GM19043 (cell line): Measurements from ENCODE around the gene ODAD3.
"Not testable (repeated sequence)": the region's sequence is repeated elsewhere in the genome, so short reads cannot be mapped to it uniquely, and the experiment has no call there.

Experiments
- ATAC-seq: cut with Tn5 transposase; IDR thresholded peaks from one replicate; pipeline ENCODE4 v1.9.1; 2021; ENCODE audit warnings: low read depth; ENCODE audit not compliant: unreplicated experiment

Gene ODAD3

DNA sequence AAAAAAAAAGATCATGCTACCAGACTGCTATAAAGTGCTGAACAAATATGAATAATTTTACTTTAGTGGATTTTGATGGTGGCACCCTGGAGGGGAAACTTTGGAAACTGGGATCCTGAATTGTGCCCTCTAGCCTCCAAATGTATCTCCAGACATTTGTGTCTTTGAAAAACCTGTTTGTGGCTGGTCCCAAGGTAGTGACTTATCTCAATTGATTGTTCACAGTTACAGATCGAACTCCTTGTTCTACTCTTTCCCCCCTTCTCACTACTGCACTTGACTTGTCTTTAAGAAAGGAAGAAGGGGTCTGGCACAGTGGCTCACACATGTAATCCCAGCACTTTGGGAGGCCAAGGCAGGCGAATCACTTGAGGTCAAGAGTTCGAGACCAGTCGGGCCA, 26.3 kb downstream of the ODAD3 start:
- no peak for ATAC-seq

DNA sequence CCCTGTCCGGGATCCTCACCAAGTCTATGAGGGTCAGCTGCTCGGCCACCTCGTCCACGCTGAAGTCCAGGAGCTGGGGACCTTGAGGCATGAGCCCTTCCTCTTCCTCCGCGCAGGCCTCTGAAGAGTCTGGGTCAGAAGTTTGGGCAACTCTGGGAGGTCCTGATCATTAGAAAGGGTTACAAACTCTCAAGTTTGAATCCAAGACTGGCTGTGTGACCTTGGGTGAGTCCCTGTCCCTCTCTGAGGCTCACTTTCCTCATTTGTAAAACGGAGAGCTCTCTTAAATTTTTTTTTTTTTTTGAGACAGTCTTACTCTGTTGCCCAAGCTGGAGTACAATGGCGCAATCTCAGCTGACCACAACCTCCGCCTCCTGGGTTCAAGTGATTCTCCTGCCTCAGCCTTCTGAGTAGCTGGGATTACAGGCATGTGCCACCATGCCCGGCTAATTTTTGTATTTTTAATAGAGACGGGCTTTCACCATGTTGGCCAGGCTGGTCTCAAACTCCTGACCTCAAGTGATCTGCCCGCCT, 28.2 kb downstream of the ODAD3 start:
- not testable (repeated sequence) for ATAC-seq

DNA sequence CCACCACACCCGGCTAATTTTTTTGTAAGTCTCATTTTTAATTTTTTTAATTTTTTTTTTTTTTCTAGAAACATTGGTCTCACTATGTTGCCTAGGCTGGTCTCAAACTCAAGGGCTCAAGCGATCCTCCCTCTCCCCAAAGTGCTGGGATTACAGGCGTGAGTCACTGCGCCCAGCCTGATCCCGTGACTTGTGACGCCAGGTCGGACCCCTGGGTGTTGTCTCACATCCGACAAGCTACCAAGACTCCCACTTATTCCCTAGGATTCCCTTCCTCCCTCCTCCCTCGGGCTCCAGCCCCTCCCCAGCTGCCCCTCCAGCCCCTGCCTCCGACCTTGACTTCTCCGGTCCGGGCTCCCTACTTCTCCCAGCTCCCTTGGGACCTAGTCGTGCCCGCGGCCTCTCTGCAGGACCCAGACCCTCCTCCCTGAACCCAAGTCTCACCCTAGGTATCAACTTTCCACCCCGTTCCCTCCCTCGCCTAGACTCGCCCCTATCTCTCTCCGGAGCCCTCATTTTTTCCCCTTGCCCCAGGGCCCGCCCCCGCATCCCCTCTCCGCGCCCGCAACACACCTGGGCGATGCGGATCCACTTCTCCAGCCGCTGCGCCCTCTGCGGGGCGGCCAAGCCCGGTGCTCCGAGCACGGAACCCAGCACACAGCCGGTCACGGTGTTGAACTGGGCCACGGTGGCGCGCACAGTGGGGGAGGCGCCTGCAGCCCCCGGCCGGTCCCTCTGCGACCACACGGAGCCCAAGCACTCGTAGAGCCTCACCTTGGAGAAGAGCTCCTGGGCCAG, 28.9 kb downstream of the ODAD3 start:
- no peak for ATAC-seq

DNA sequence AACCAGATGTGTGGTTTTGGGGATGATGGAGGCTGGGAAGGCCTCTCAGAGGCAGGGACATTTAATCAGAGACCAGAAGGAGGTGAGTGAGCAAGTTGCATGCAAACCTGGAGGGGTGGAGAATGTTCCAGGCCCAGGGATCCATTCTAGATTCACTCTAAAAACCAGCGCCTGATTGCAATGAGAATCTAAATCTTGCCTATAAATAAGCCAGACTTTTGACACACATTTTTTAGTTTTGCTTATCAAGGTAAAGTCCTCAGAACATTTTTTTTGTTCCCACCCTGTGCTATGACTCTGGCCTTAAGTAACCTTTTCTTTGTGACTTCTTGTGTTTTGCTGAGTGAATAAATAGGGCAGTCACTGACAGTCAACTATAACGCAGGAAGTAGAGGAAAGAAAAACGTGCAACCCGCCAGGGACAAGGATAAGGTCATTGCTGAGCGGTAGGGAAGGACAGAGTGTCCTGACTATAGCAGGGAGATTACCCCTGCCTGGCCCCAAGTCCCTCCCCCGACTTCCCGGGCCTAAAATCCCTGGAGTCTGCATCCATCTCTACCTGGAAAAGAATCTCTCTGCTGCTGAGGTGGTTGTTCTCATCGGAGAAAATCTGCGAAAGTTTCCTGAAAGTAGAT, 30.2 kb downstream of the ODAD3 start:
- no peak for ATAC-seq

DNA sequence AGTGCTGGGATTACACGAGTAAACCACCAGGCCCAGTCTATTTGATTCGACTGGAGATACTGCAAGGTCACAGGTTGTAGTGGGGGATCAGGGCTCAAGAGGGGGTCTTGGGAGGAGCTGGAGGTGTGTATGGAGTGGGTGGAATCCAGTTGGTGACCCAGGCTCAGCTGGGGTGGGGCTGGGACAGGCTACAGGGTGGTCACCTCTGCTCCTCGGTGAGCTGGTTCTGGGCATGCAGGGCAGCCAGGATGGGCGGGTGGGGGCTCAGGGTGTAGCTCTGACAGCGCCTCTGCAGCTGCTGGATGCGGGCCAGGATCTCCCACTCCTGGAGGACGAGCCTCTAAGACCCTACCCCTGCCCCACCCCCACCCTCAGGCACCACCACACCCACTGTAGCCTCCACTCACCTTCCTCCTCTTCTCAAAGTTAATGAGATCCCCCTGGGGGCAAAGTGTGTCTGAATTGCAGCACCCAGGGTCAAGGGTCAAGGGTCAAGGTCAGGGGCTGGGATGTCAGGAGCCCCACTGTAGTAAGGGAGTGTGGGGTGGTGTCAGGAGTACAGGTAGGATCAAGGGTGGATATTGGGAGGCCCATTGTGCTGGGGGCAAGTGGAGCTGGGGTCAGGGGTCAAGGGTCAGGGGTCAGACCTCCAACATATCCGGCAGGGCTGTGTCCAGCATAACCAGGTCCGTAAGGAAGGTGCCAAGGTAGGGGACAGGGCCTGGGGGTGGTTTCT, 32.9 kb downstream of the ODAD3 start:
- no peak for ATAC-seq

DNA sequence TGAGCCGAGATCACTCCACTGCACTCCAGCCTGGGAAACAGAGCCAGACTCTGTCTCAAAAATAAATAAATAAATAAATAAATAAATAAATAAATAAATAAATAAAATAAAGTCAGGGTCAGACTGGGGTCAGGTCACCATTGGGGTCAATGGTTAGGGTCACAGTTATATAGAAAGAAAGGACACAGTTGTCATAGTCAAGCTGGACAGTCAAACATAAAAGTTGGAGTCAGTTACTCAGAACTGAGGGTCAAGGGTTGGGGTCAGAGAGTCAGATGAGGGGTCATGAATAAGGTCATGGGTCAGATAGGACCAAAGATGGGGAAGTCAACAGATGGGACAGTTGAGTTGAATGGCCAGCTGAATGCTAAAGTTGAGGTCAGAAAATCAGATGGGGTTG, 34.1 kb downstream of the ODAD3 start:
- ATAC-seq = no peak

DNA sequence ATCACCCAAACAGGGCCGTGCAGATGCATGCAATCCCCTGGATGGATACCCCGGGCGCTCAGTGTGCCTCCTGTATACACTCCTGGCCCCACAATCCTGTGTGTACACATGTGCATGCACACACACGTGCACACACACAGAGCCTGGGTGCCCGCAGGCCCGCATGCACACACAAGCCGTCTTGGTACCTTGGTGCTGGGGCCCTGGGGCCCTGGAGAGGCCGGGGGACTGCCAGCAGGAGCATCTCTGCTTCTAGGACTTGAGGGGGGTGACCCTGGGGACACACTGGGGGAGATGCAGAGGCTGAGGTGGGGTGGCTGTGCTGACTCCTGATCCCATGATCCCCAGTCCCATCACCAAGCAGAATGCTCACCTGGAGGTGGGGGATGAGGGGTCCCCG, 35.3 kb downstream of the ODAD3 start:
- no peak for ATAC-seq

DNA sequence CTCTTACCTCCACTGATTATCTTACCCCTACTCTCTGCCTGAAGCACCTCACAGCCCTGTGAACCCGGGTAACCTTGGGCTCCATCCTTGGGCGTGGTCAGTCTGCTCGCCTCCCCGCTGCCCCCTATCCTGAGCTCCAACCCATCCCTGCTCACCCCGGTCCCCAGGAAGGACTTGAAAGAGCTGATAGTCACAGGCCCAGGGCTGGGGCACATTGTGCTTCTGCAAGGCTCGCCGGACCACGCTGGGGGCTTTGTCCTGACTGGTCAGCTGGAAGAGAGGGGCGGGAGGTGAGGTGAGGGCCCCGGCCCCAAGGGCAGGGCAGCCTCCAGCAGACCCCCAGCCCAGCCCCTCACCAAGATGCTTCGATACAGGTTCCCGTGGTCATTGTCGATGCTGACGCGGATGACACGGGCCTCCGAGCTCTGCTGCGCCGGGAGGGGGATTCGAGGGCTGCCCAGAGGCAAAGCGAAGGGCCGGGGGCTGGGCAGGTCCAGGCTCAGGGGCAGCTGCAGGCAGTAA, 37.8 kb downstream of the ODAD3 start:
- no peak for ATAC-seq

DNA sequence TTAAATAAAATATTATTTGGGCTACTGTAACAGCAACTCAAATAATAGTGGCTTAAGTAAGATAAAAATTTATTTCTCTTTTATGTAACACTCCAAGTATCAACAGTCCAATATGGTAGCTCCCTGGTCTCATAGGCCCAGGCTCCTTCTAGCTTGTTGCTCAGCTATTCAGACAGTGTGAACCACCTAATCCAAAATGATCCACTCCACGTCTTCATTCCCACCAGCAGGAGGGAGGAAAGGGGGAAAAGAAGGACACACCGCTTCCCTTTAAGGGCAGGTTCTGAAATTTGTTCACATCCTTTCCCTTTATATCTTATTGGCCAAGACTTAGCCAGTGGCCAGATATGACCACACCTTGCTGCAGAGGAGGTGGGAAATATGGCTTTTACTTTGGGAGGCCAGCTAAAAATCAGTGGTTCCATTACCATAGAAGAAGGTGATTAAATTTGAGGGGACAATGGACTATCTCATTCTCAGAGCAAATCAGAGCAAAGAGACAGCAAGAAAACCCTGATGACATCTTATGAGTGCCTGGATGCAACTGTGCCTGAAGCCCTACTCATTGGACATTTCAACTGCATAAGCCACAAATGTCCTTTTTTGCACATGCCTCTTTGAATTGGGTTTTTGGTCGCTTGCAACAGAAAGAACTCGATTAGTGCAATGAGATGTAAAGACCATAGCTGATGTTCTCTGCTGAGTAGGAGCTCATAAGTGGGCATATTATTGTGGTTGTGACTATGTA, 43.8 kb downstream of the ODAD3 start:
- no peak for ATAC-seq

DNA sequence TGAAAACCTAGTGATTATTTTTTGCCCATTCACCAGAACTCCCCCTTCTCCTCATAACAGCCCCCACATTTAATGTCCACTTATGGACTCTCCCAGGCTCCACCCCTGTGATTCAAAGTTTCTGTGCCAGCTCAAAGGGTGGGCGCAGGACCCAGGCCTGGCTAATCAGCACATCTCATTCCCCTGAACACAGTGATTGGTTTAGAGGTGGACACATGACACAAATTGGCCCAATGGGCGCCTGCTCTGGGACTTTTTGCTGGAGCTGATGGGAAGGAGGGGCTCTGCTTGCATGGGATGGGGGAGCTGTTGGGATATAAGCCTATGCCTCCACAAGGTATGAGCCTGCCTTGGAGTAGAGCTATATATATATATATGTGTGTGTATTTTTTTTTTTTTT, 44.6 kb downstream of the ODAD3 start:
- ATAC-seq = no peak

DNA sequence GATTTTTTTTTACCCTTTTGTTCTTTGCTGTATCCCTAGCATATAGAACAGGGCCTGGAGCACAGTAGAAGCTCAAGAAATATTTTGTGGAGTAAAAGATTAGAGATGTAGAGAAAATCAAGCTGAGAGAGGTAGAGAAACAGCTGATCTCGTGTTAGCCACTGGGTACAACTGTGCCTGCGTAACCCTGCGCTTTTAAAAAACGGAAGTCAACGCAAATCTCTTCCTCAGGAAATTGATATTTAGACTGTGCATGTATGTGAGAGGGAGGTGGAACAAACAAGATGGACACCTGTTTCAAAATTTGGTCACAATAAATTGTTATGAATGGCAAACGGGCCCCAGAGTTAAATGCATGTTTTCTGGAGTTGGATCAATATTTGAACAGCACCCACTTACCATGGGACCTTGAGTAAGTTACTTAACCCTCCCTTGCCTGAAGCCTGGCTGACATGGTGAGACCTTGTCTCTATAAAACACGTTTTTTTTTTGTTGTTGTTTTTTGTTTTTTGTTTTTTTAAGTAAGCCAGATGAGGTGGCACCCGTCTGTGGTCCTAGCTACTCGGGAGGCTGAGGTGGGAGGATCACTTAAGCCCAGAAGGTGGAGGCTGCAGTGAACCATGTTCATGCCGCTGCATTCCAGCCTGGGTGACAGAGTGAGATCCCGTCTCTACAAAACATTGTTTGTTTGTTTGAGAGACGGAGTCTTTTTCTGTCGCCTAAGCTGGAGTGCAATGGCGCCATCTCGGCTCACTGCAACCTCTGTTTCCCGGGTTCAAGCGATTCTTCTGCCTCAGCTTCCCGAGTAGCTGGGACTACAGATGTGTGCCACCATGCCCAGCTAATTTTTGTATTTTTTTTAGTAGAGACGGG, 47.5 kb downstream of the ODAD3 start:
- no peak for ATAC-seq

DNA sequence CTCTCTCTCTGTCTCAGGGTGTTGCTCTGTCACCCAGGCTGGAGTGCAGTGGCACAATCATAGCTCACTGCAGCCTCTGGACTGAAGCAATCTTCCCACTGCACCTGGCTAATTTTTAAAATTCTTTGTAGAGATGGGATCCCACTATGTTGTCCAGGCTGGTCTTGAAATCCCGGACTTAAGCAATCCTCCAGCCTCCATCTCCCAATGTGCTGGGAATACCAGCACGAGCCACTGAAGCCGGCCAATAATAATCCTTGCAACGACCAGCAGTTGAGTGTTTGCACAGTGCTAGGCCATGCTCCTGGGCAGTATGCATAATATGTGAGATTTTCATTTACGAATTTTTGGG, 50.2 kb downstream of the ODAD3 start:
- ATAC-seq = no peak

DNA sequence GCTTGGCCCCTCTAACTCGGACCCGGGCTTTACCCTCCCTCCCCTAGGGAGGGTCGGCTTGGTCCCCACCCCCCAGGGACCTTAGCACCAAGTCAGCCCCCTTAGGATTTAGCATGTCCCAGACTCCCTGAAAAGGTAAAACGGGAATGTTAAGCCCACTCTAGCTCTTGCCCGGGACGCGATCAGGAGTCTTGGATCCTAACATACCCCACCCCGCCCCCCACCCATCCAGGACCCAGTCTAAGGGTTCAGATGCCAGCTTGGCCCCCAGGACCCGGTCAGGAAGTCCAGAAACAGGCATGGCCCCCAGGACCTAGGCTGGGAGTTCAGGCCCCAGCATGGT, 51.2 kb downstream of the ODAD3 start:
- no peak for ATAC-seq

DNA sequence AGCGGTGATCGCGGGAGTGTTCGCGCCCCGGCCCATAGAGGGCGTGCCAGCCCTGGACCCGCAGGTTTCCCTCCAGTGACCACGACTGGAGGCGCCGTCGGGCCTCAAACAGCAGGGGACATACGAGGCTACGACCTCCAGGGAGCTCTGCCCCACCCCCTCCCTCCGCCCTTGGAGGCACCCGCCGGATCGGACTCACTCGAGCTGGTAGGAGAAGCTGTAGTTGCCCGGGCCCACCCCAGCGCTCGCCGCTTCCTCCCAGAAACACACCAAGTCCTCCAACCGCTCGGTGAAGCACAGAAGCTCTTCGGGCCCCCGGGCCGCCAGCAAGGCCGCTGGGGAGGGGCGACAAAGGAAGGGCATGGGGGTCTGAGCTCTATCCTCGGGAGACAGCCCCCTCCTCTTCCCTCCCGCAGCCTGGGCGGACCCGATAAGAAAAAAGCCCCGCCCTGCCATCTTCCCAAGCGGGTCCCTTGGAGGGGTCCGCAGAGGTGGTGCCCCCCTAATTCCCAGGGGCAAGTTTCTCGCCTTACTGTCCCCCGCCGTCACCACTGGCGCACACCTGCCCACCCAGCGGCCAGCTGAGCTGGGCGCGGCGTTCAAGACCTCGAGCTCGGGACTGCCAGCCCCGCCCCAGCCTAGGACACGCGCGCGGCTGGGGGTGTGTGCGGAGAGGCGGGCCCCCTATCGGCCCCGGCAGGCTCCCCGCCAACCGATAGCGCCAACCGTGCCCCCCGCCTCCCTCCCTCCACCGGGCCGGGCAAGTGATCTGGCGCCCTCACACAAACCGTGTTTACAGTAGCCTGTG, 51.8 kb downstream of the ODAD3 start:
- ATAC-seq = no peak

DNA sequence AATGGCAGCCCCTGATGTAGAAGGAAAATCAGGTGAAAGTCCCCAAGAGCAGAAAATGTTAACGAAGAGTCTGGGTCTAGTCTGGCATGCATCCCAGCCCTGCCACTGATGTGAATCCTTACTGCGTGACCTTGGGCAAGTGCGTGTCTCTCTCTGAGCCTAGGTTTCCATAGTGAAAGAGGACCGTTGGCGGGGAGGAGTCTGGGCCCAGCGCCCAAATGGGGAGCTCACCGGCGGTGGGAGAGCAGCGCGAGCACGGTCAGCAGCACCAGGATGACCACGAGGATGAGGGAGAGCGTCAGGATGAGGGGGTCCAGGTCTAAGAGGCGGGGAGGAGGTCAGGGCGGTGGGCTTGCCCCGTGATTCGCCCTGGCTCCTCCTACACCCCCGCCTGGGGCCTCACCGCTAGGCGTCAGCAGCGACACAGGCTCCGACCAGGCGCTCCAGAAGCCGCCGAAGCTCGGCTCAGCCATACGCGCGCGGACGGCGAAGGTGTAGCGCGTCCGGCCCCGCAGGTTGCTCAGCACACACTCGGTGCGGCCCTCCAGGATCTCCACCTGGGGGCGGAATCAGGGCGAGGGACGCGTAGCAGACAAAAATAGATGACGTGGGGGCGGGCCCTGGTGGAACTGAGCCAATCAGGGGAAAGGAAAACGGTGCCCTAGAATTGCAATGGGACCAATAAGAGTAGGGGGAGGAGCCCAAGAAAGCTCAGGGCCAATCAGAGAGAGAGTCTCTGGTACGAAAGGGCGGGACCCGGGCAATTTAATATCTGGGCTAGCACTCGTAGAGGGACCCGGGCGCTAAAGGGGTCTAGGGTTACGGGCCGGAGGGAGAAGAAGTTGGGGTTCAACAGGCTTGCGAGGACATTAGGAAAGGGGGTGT, 54.0 kb downstream of the ODAD3 start:
- ATAC-seq = peak; percentile 69

DNA sequence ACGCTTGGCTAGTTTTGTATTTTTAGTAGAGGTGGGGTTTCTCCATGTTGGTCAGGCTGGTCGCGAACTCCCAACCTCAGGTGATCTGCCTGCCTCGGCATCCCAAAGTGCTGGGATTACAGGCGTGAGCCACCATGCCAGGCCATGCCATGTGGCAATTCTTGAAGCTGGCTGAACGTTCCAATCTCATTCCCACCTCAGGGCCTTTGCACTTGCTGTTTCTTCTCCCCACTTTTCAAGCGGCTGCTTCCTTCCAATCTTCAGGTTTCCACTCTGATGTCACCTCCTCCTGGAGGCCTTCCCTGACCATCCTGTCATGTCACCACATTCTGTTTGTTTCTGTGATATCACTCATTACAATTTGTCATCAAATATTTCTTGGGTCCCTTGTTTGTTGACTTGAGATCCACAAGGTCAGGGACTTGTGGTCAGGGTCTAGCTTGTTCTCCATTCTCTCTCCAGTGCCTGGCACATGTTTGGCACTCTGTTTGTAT, 55.0 kb downstream of the ODAD3 start:
- ATAC-seq = no peak

DNA sequence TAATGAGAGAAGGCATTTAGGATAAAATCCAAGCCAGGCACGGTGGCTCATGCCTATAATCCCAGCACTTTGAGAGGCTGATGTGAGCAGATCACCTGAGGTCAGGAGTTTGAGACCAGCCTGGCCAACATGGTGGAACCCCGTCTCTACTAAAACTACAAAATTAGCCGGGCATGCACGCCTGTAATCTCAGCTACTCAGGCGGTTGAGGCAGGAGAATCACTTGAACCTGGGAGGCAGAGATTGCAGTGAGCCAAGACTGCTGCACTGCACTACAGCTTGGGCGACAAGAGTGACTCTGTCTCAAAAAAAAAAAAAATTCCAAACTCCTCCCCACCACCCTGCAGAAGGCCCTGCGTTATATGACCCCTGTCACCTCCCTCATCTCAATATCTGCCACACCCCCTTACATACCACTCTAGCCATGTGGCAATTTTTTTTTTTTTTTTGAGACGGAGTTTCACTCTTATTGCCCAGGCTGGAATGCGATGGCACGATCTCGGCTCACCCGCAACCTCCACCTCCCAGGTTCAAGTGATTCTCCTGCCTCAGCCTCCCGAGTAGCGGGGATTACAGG, 55.6 kb downstream of the ODAD3 start:
- not testable (repeated sequence) for ATAC-seq
